Measurements from ENCODE around the gene FMO1.

FMO1 gene

GRCh38 chr1:171248302-171248701 lies at the start of gene FMO1:
TSS of gene FMO1 (plus strand) at chr1:171248494. CDS start at chr1:171258088, 9,594 bp downstream.
- no peak for TF ChIP-seq POLR2A (IDR thresholded peaks at IDR 0.05; ENCODE audit: low read depth, low read length)
- FAIRE-seq (no peak), DNase-seq (ENCODE audit: insufficient read length, low spot score) (no peak)

GRCh38 chr1:171204296-171204695 lies 44.0 kb upstream of the FMO1 start:
- FAIRE-seq (no peak), DNase-seq (ENCODE audit: insufficient read length, low spot score) (no peak)
- no peak for TF ChIP-seq POLR2A (IDR thresholded peaks at IDR 0.05; ENCODE audit: low read depth, low read length)

- no peak for FAIRE-seq
- TF ChIP-seq POLR2A (IDR thresholded peaks at IDR 0.05; ENCODE audit: low read depth, low read length), result no peak
- DNase-seq (ENCODE audit: insufficient read length, low spot score), result no peak
Measured at GRCh38 chr1:171206204-171206977, 41.9 kb upstream of the FMO1 start.

- no peak for FAIRE-seq
Measured at GRCh38 chr1:171206978-171207355, 41.3 kb upstream of the FMO1 start.

GRCh38 chr1:171207377-171207776 lies 40.9 kb upstream of the FMO1 start:
- no peak for TF ChIP-seq POLR2A (IDR thresholded peaks at IDR 0.05; ENCODE audit: low read depth, low read length)
- DNase-seq (ENCODE audit: insufficient read length, low spot score) (no peak), FAIRE-seq (no peak)

More at GRCh38 chr1:171206978-171207355, 41.3 kb upstream of the FMO1 start:
- TF ChIP-seq POLR2A (IDR thresholded peaks at IDR 0.05; ENCODE audit: low read depth, low read length), result no peak
- DNase-seq (ENCODE audit: insufficient read length, low spot score), result no peak

GRCh38 chr1:171210355-171210754 lies 37.9 kb upstream of the FMO1 start:
- no peak for FAIRE-seq
- no peak for TF ChIP-seq POLR2A (IDR thresholded peaks at IDR 0.05; ENCODE audit: low read depth, low read length)

GRCh38 chr1:171212607-171213351 lies 35.5 kb upstream of the FMO1 start:
- no peak for FAIRE-seq
- TF ChIP-seq POLR2A (IDR thresholded peaks at IDR 0.05; ENCODE audit: low read depth, low read length), result no peak
- no peak for DNase-seq (ENCODE audit: insufficient read length, low spot score)

More at GRCh38 chr1:171210355-171210754, 37.9 kb upstream of the FMO1 start:
- DNase-seq (ENCODE audit: insufficient read length, low spot score), result no peak

GRCh38 chr1:171213559-171214454 lies 34.5 kb upstream of the FMO1 start:
- no peak for FAIRE-seq
- no peak for TF ChIP-seq POLR2A (IDR thresholded peaks at IDR 0.05; ENCODE audit: low read depth, low read length)
- DNase-seq (ENCODE audit: insufficient read length, low spot score), result no peak

- no peak for TF ChIP-seq POLR2A (IDR thresholded peaks at IDR 0.05; ENCODE audit: low read depth, low read length)
- no peak for DNase-seq (ENCODE audit: insufficient read length, low spot score)
- no peak for FAIRE-seq
Measured at GRCh38 chr1:171217658-171218443, 30.4 kb upstream of the FMO1 start.

GRCh38 chr1:171218661-171219060 lies 29.6 kb upstream of the FMO1 start:
- no peak for TF ChIP-seq POLR2A (IDR thresholded peaks at IDR 0.05; ENCODE audit: low read depth, low read length)
- no peak for DNase-seq (ENCODE audit: insufficient read length, low spot score)
- no peak for FAIRE-seq

GRCh38 chr1:171219346-171220080 lies 28.8 kb upstream of the FMO1 start:
- no peak for DNase-seq (ENCODE audit: insufficient read length, low spot score)
- TF ChIP-seq POLR2A (IDR thresholded peaks at IDR 0.05; ENCODE audit: low read depth, low read length), result no peak
- no peak for FAIRE-seq

- FAIRE-seq (no peak), DNase-seq (ENCODE audit: insufficient read length, low spot score) (no peak)
- no peak for TF ChIP-seq POLR2A (IDR thresholded peaks at IDR 0.05; ENCODE audit: low read depth, low read length)
Measured at GRCh38 chr1:171220081-171220420, 28.2 kb upstream of the FMO1 start.

Measured in H54 (cell line).